ENCODE measurements around the gene RHOG.
A peak's percentile ranks its signal among the peaks of the same experiment; 100 is the strongest.
"Not testable (repeated sequence)": the region's sequence is repeated elsewhere in the genome, so short reads cannot be mapped to it uniquely, and the experiment has no call there.

Gene RHOG

DNA sequence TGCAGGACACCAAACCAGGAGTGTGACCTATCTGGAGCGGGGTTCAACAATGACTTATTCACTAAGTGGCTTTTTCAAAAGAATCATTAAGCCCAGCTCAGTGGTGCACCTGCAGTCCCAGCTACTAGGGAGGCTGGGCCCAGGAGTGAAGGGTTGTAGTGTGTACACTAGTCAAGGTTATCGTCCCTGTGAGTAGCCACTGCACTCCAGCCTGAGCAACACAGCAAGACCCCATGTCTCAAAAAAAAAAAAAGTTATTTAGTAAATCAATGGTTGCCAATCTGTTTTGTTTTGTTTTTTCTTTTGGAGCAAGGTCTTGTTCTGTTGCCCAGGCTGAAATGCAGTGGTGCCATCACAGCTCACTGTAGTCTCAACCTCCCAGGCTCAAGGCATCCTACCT is 7.9 kb downstream of the RHOG start:
- DNase-seq = no peak

- no peak for DNase-seq
These were observed 9.2 kb downstream of the RHOG start for GRCh38 chr11:3831378-3832239.

DNA sequence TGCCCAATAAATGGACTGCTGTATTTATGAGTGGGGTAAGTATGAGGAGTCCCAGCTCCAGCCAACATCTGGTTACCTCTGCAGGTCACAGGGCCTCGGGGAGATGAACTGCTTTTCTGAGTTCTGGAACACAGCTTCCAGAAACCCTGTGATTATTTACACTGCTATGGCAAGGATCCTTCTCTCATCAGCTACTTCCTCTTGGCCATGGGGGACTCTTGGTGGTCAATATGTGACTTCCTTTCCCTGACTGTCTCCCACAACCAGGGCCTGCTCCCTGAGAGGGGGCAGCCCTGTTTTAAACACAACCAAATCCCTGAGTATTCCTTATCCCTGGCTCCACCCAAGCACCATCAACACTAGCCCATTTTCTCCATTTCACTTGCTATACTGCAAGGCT is 10.0 kb downstream of the RHOG start:
- no peak for DNase-seq

- no peak for DNase-seq
These were observed 10.7 kb downstream of the RHOG start for GRCh38 chr11:3830088-3830487.

GRCh38 chr11:3827434-3828186 is 13.1 kb downstream of the RHOG start:
- no peak for DNase-seq

DNA sequence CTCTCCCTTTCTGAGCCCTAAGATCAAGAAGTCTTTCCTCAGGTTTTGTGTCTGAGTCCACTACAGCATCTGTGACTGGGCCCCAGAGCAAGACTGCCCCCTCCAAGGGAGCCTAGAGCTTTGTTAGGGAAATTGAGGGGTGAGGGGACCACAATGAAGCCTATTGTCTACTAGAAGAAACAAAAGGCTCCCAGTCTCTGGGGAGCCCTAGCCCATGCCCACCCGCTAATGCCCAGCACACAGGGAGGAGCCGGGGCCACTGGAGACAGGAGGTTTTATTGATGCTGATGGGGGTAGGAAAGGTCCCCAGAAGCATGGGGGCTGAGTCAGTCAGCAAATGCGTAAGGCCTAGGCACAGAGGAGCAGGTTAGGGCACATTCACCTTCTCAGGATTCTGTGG is 14.0 kb downstream of the RHOG start:
- DNase-seq = no peak

DNA sequence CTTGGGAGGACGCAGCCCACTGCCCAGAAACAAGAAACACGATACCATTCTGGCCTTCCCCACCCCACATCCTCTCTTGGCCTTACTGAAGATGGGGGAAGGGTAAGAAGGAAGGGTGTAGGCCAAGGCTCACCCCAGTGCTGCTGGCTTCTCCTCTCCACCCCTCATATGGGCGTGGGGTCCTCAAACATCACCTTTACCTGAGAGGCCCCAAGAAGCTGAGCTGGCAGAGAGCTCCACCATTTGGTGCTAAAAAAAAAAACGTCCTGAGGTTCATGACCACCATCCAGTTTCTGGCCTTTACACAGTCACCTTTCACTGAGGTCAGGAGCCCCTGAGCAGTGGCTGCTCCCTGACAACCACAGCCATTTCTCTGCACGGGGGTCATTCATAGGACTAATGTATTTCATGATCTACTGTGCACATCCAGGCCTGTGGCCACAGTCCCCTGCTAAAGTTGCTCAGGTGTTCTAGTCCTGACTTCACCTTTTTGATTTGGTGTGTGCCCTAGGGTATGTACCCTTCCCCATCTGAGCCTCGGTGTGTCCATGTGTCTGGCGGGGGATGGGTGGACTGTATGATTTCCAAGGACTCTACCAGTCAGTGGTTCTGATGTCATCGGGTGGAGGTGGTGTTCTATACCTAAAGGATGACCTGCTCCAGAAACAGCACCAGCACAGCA is 15.1 kb downstream of the RHOG start:
- DNase-seq = no peak

DNA sequence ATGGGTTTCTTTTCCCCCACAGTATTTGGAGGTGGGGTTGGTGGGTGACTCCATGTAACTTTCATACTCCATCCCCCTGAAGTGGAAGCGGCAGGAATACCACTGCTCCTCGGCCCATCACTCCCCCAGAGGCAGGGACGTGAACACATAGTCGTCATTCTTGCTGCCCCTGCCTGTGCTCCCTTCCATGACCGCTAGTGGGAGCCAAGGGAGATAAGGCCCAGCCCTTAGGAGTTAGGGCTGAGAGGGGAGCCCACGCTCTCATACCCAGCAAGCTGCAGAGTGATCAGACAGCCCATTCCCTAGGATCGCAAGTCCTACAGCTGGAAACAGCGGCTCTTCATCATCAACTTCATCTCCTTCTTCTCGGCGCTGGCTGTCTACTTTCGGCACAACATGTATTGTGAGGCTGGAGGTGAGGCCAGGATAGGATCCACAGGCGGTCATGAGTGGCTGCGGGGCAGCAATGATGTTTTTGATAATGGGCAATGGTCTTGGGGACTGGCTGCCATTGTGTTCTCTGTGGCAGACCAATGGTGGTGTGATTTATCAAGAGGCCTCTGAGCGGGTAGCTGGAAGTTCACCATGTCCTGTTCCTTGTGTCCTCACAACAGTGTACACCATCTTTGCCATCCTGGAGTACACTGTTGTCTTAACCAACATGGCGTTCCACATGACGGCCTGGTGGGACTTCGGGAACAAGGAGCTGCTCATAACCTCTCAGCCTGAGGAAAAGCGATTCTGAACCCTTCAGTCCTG is 15.9 kb downstream of the RHOG start:
- DNase-seq = peak; percentile 76

GRCh38 chr11:3823762-3824506 is 16.8 kb downstream of the RHOG start:
- no peak for DNase-seq

- DNase-seq = no peak
These were observed 17.5 kb downstream of the RHOG start for GRCh38 chr11:3823303-3823702.

- DNase-seq = no peak
These were observed 18.4 kb downstream of the RHOG start for GRCh38 chr11:3822312-3822711.

DNA sequence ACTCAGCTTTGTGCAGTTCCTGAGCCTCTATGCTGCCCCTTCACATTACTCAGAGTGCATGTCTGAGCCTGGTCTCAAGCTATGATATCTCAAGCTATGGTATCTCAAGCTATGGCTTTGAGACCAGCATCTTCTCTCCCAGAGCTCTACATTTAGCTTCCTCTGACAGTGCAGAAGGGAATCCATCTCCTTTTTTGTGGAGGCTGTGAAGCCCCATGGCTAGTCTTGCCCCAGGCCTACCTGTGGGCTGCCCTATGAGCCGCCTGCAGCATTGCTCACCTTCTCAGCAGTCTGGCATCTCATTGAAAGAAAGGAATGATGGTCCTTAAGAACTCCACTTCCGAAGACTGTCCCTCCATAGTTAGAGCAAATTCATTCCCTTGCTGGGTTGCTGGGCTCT is 19.8 kb downstream of the RHOG start:
- no peak for DNase-seq

GRCh38 chr11:3817181-3817800 is 23.5 kb downstream of the RHOG start:
- DNase-seq = no peak

GRCh38 chr11:3816673-3817072 is 24.1 kb downstream of the RHOG start:
- no peak for DNase-seq

- no peak for DNase-seq
These were observed 24.9 kb downstream of the RHOG start for GRCh38 chr11:3815845-3816244.

GRCh38 chr11:3814832-3815231 is 25.9 kb downstream of the RHOG start:
- DNase-seq = not testable (repeated sequence)

DNA sequence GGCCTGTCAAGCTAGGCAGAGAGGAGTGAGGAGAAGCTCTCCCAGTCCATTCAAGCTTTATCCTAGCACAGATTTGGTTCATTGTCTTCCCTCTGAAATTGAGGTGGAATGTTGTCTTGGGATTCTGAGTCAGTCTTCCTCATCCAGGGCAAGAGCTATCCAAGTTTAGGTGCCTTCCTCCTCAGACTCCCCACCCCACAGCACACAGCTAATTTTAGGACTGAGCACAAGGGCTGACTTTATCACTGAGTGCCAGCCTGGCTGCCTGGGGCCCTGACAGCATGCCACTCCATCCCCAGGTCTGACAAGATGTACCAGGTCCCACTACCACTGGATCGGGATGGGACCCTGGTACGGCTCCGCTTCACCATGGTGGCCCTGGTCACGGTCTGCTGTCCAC is 29.8 kb downstream of the RHOG start:
- DNase-seq = no peak

- DNase-seq = no peak
These were observed 30.3 kb downstream of the RHOG start for GRCh38 chr11:3810446-3810845.

- no peak for DNase-seq
These were observed 31.2 kb downstream of the RHOG start for GRCh38 chr11:3809624-3809928.

DNA sequence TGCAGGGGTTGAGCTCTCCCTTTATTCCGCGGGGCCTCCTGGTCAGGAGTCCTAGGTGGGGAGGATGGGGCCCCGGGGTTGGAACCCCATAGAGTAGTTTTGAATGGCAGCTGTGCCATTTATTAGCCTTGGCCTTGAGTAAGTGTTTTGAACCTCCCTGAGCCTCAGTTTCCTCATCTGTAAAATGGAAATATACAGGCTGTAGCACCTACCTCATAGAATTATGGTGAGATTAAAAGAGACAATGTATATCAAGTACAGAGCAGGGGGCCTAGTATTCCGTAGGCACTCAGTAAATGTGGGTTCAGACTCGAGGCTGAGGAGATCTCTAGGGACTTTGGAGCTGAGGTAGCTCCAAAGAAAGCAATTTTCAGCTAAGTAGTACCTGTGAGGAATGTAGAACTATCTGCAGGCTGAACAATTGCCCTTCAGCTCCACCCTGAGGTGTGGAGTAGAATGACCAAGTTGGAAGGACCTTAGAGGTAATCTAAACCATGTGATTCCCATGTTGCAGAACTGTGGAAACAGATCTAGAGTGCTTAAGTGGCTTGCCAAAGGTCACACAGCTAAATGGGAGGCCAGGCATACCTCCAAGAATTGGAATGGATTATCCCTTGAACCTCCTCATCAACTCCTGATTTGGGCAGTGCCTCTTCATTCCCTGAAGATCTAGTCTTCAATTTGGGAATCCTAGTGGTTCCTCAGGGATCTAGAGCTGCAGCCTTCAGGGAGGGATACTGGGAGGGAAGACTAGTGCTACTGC is 31.7 kb downstream of the RHOG start:
- peak; percentile 23 for DNase-seq
